Duodenal mucosa (tissue), 2 donors: ENCODE measurements around the gene CAMTA1.
"Not testable (repeated sequence)": the region's sequence is repeated elsewhere in the genome, so short reads cannot be mapped to it uniquely, and the experiment has no call there.

Source experiments
- H3K27ac ChIP-seq: one replicate; pipeline ENCODE4 v1.7.0; 2013; ENCODE audit warnings: low read depth, low read length
- H3K27me3 ChIP-seq, 2 donors: one replicate each; pipeline ENCODE4 v1.7.0; 2013; ENCODE audit warnings: low read length in 2 of 2, control low read depth in 1 of 2; ENCODE audit not compliant: insufficient read depth in 2 of 2, control insufficient read depth in 1 of 2
- H3K36me3 ChIP-seq, 2 donors: one replicate each; pipeline ENCODE4 v1.7.0; 2013; ENCODE audit warnings: low read length in 2 of 2, control low read depth in 1 of 2; ENCODE audit not compliant: insufficient read depth in 2 of 2, control insufficient read depth in 1 of 2
- H3K4me1 ChIP-seq, 2 donors: one replicate each; pipeline ENCODE4 v1.7.0; 2013; ENCODE audit warnings: low read length in 2 of 2, control low read depth in 1 of 2; ENCODE audit not compliant: insufficient read depth in 2 of 2, control insufficient read depth in 1 of 2
- H3K4me3 ChIP-seq, 2 donors: one replicate each; pipeline ENCODE4 v1.7.0; 2013; ENCODE audit warnings: low read length in 2 of 2, low read depth in 1 of 2
- H3K9ac ChIP-seq, 2 donors: one replicate each; pipeline ENCODE4 v1.7.0; 2013; ENCODE audit warnings: low read length in 2 of 2, low read depth in 1 of 2
- H3K9me3 ChIP-seq, 2 donors: one replicate each; pipeline ENCODE4 v1.7.0; 2013; ENCODE audit warnings: low read length in 2 of 2, control low read depth in 1 of 2; ENCODE audit not compliant: control insufficient read depth in 1 of 2

CAMTA1 gene

DNA sequence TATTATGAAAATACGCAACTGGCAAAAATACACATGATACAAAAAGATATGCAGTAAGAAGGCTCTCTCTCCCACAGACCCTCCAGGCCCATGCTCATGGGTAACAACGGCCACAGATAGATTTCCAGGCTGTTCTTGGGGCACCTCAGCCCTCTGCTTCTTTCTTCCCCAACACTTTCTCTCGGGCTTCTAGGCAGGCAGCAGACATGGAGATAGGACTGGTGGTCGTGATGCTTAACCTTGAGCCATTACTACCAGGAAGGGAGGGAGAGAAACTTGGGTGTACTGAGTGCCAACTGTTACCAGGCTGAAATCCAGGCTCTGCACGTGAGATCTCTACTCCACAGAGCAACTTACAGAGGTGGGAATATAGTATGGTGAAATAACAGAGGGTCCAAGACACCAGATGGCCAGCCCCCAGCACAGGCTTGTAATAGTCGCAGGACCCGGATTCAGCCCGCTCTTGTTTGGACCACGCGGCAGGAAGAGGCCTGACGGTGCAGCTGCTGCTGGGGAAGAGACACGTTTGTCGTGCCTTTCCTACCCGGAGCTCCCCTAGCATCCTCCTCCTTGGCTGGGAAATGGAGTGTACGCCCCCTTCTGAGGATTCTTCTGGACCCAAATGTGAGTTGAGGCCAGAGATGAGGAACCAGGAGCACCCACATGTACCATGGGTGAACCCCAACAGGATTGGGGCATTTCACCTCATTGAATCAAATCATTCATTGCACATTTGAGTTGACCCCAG is 544.8 kb downstream of the CAMTA1 start:
- no peak overlapping the region for H3K4me3 ChIP-seq
- H3K27ac ChIP-seq, result no peak overlapping the region
- no peaks in the 10 kb centered on the region for H3K9me3 ChIP-seq
- no peaks in the 10 kb centered on the region for H3K4me1 ChIP-seq
- no peak overlapping the region for H3K9ac ChIP-seq
- no peaks in the 10 kb centered on the region for H3K27me3 ChIP-seq
- no peaks in the 10 kb centered on the region for H3K36me3 ChIP-seq

DNA sequence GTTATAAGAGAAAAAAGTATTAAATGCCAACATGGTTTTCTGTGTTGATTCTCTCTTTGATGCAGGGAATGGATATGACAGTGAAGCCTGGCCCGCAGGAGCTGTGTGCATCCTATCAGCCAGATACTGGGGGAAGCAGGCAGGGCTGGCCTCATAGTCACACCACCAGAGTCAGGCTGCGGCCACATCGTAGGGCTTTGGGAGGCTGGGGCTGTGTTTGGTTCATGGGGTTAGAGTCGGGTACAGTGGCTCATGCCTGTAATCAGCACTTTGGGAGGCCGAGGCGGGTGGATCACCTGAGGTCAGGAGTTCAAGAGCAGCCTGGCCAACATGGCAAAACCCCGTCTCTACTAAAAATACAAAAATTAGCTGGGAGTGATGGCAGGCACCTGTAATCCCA is 545.5 kb downstream of the CAMTA1 start:
- not testable (repeated sequence) for H3K4me1 ChIP-seq, H3K9ac ChIP-seq, H3K36me3 ChIP-seq, H3K27ac ChIP-seq, H3K4me3 ChIP-seq, H3K27me3 ChIP-seq, H3K9me3 ChIP-seq

DNA sequence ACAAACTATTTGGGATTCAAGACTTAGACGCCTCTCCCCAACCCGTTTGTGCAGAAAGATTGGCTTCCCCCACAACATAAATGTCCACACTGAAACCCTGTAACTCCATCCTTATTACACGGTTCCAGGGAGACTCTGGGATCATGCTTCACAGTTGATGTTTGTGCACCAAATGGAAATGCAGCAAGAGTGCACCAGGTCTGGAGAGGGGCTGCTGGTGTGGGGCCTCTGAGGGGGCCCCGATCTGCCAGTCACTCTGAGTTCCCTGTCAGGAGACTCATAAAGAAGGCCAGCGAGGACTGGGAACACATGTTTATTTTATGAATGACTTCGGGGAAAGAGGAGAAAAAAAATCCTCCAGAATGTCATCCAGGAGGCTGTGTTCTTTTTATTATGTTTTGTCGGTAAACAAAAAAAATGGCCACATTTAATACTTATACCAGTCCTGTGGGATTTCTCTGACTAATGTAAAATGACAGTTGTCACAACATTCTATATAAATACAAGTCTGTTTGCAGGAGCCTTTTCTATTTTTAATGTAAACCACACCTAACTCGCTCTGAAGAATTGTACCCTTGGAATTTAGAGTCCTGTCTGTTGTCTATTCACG is 546.8 kb downstream of the CAMTA1 start:
- Histone ChIP-seq H3K27me3 (no peaks in the 10 kb centered on the region), H3K9ac (no peak overlapping the region), H3K4me3 (no peak overlapping the region), H3K4me1 (no peaks in the 10 kb centered on the region), H3K9me3 (no peaks in the 10 kb centered on the region), H3K27ac (no peak overlapping the region), H3K36me3 (no peaks in the 10 kb centered on the region)

DNA sequence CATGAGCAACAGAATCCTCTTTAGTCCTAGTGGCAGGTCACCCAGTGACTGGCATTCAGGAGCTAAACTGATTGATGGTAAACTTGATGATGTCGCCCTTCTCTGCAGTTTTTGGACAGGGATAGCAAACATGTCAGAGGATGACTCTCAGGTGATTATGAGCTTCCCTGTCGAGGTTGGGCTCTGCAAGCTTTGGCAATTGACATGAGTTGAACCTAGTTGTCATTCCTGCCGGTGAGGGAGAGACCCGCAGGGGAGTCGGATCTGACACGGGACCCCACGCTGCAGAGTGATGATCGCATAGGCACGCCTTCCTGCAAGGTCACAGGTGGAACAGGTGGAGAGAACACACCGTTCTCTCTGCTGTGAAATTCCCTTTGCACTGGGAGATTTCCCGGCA is 547.8 kb downstream of the CAMTA1 start:
- Histone ChIP-seq H3K27me3 (no peaks in the 10 kb centered on the region), H3K4me3 (no peak overlapping the region), H3K9ac (no peak overlapping the region), H3K4me1 (no peaks in the 10 kb centered on the region), H3K27ac (no peak overlapping the region), H3K9me3 (no peaks in the 10 kb centered on the region), H3K36me3 (no peaks in the 10 kb centered on the region)

DNA sequence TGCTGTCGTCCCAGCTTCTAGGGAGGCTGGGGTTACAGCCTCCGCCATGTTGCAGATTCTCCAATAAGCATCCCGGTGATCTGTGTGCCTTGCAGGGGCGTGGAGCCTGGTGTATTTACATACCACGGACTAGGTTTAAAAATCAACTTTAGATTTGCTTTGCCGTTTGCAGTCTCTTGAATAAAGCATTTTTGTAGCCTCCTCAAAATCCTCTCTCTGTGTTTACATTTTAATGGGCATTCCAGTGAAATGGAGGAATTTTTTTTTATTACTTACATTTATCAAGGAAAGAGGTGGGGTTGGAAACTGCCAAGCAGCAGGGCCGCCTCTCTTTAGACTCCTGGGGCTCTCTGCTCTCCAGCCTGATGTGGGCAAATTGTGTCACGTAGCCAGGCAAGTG is 548.4 kb downstream of the CAMTA1 start:
- no peaks in the 10 kb centered on the region for H3K27me3 ChIP-seq
- no peaks in the 10 kb centered on the region for H3K36me3 ChIP-seq
- H3K4me3 ChIP-seq, result no peak overlapping the region
- no peaks in the 10 kb centered on the region for H3K4me1 ChIP-seq
- H3K27ac ChIP-seq, result no peak overlapping the region
- H3K9ac ChIP-seq, result no peak overlapping the region
- H3K9me3 ChIP-seq, result no peaks in the 10 kb centered on the region

DNA sequence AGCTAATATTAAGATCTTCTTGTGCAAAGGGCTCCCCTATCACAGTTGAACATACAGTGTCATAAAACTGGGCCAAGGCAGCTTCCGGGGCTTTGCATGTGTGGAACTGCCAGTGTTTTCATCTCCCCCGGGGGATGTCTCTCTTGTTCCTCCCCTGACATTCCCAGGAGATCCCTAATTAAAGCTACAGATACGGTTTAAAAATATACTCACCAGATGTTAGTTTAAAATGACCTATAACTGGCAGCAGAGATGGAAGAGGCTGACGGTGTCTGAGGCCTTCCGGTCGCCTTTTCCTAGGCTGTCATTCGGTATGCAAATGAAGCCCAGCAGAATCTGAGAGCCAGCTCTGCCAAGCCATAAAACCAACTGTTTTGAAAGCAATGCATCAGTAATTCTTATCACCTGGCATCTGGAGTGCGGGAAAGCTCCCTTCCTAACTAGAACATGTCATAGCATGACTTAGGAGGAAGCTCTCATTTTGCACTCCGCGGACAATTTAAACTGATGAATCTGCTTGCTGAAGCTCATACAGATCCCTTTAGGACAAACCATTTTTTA is 549.3 kb downstream of the CAMTA1 start:
- no peaks in the 10 kb centered on the region for H3K4me1 ChIP-seq
- no peaks in the 10 kb centered on the region for H3K36me3 ChIP-seq
- H3K4me3 ChIP-seq, result no peak overlapping the region
- H3K27me3 ChIP-seq, result no peaks in the 10 kb centered on the region
- no peak overlapping the region for H3K27ac ChIP-seq
- no peaks in the 10 kb centered on the region for H3K9me3 ChIP-seq
- no peak overlapping the region for H3K9ac ChIP-seq

DNA sequence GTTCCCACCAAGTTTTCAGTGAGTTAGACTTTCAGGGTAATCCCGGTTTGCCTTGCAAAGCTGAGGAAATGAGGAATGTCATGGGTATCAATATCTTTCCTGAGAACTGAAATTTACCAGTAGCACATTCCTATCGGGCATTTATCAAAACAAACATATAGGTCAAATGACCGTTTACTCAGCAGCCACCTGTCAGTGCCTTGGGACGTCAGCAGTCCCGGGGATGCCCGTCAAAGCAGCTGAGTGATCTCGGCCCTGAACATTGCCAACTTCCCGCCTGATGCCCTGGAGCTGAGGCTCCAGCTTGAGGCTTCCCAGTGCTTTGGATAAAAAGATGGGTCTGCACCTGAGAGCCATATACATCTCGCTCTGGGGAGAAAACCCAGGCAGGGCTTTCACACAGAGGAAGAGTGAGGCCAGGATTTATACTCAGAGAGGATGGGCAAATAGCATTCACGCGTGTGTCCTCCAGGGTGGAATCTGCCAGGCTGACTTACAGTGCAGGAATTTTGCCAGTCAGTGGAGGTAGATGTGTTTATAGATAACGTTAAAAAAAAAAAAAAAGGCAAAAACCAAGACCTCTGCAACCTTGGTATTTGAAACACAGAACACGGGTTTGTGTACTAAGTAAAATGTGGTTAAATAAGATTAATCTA is 550.1 kb downstream of the CAMTA1 start:
- no peaks in the 10 kb centered on the region for H3K9me3 ChIP-seq
- no peaks in the 10 kb centered on the region for H3K36me3 ChIP-seq
- no peaks in the 10 kb centered on the region for H3K27me3 ChIP-seq
- no peaks in the 10 kb centered on the region for H3K4me1 ChIP-seq
- no peak overlapping the region for H3K9ac ChIP-seq
- H3K27ac ChIP-seq, result no peak overlapping the region
- H3K4me3 ChIP-seq, result no peak overlapping the region

DNA sequence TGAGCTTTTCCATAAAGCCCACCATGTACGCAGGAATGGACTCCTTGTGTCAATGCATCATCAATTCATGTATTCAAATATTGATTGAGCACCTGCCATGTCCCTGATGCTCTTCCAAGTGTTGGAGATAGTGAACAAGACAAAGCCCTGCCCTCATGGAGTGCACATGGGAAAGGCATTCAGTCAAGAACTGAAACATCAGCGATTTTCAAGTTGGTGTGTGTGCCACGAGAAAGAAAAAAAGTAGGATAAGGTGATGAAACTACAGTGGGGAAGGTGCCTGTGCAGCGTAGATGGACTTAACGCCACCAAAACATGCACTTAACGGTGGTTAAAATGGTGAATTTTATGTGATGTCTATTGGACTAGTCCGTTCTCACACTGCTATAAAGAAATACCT is 553.2 kb downstream of the CAMTA1 start:
- Histone ChIP-seq H3K27me3 (no peaks in the 10 kb centered on the region), H3K4me3 (no peak overlapping the region), H3K9ac (no peak overlapping the region), H3K4me1 (no peaks in the 10 kb centered on the region), H3K36me3 (no peaks in the 10 kb centered on the region), H3K9me3 (no peaks in the 10 kb centered on the region), H3K27ac (no peak overlapping the region)

DNA sequence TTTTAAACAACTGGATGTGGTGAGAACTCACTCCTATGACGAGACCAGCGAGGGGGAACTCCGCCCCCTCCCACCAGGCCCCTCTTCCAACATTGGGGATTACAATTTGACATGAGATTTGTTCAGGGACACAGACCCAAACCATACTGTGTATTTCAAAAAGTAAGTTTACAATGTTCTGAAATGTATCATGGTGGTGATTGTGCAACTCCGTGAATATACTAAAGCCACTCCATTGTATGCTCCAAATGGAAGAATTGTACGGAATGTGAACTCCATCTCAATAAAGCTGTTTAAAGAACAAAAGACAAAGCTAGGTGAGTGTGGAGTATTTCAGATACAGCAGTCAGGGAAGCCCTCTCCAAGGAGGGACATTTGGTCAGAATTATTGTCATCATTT is 553.8 kb downstream of the CAMTA1 start:
- H3K9ac ChIP-seq, result no peak overlapping the region
- no peaks in the 10 kb centered on the region for H3K36me3 ChIP-seq
- no peaks in the 10 kb centered on the region for H3K27me3 ChIP-seq
- H3K4me3 ChIP-seq, result no peak overlapping the region
- no peaks in the 10 kb centered on the region for H3K9me3 ChIP-seq
- H3K27ac ChIP-seq, result no peak overlapping the region
- H3K4me1 ChIP-seq, result no peaks in the 10 kb centered on the region

DNA sequence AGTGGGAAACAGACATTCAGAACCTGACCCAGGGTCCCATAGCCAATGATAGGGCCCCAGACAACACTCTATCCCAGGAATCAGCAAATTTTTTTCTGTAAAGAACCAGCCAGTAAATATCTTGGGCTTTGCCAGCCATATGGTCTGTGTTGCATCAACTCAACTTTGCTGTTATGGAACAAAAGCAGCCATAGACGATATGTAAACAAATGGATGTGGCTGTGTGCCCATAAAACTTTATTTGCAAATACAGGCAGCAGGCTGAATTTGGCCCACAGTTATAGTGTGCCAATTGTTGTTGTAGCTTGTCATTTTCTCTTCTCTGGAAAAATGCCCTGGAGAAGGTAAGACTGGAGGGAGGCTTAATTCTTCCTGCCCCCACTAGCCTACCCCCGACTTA is 554.7 kb downstream of the CAMTA1 start:
- Histone ChIP-seq H3K36me3 (no peaks in the 10 kb centered on the region), H3K27me3 (no peaks in the 10 kb centered on the region), H3K27ac (no peak overlapping the region), H3K4me1 (no peaks in the 10 kb centered on the region), H3K9ac (no peak overlapping the region), H3K4me3 (no peak overlapping the region), H3K9me3 (no peaks in the 10 kb centered on the region)
